ENCODE results near the gene LRRC4C. TPM values are rescaled to one million over a fixed set of nuclear protein-coding genes. Genes with fewer than 3 reads are reported as not detected.

The LRRC4C gene
- polyA plus RNA-seq, 1 donor from 2014 or later, result 24.3 TPM

DNA sequence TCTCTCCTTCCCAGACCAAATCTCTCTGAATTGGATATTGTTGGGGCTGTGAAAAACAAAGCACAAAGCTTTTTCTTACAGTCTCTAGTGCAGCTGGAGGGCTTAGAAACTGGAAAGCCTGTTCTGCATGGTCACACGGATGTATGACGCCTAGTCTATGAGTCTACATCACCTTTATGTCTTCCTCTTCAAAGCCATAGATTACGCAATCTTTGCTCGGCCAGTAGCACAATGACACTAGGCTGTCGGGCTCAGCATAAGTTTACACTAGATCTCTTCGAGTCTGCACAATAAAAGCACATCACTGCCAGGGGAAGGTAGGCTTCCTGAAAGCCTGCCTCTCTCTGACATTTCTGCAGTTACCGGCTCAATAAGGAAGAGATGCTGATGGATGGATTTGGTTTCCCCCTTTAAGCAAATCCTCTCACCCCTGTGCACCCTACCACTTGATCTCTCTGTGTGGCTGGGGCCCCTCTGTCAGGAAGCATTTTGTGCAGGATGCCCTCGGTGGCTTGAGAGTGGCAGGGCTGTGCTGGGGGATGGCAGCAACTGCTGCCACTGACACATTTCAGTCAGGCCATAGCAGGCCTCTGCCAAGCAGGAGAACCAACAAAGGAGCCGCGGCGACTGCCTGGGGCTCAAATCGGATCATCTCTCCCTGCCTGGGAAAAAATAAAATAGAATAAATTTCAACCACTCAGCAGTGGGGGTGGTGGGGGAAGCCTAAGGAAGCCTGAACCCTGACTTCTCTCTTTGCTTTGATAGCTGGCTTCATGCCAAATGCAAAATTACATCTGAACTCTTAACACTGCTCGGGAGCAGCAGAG lies 1272.8 kb downstream of the LRRC4C start:
- no peaks in the 10 kb centered on the region for H4K20me1 ChIP-seq (ENCODE audit: insufficient read depth)
- no peak overlapping the region for H3K9ac ChIP-seq (ENCODE audit: low read length)
- no peak overlapping the region for H3K4me3 ChIP-seq (ENCODE audit: low read length)
- H3F3A ChIP-seq (ENCODE audit: insufficient read depth, low read length, poor library complexity, severe bottlenecking), result no peaks in the 10 kb centered on the region
- no peaks in the 10 kb centered on the region for H3K27me3 ChIP-seq (ENCODE audit: insufficient read depth, low read depth, low read length)
- H3K36me3 ChIP-seq (ENCODE audit: insufficient read depth, low read length), result no peaks in the 10 kb centered on the region
- H3K9me2 ChIP-seq (ENCODE audit: insufficient read depth, low read length), result no peaks in the 10 kb centered on the region
- H2AFZ ChIP-seq (ENCODE audit: low read depth, low read length), result no peak overlapping the region
- no peak overlapping the region for H3K4me2 ChIP-seq (ENCODE audit: low read length)
- no peaks in the 10 kb centered on the region for H3K79me2 ChIP-seq (replicated peaks; ENCODE audit: insufficient read depth, low read length)
- no peak overlapping the region for H3K27ac ChIP-seq (ENCODE audit: low read length)
- H3K9me3 ChIP-seq (ENCODE audit: low read length), result no peaks in the 10 kb centered on the region
- TF ChIP-seq MXI1 (conservative IDR thresholded peaks at IDR 0.05; ENCODE audit: poor library complexity, severe bottlenecking) (no peak), RAD21 (conservative IDR thresholded peaks at IDR 0.05) (no peak), POLR2AphosphoS5 (IDR thresholded peaks at IDR 0.05) (no peak), EZH2 (IDR thresholded peaks at IDR 0.05; ENCODE audit: borderline replicate concordance, insufficient read depth, low read length, poor library complexity, severe bottlenecking) (no peak), TAF1 (IDR thresholded peaks at IDR 0.05; ENCODE audit: low read depth) (no peak), EP300 (conservative IDR thresholded peaks at IDR 0.05; ENCODE audit: poor library complexity, severe bottlenecking) (no peak), SMC3 (conservative IDR thresholded peaks at IDR 0.05; ENCODE audit: poor library complexity) (no peak)
- TF ChIP-seq, protein P1, sequence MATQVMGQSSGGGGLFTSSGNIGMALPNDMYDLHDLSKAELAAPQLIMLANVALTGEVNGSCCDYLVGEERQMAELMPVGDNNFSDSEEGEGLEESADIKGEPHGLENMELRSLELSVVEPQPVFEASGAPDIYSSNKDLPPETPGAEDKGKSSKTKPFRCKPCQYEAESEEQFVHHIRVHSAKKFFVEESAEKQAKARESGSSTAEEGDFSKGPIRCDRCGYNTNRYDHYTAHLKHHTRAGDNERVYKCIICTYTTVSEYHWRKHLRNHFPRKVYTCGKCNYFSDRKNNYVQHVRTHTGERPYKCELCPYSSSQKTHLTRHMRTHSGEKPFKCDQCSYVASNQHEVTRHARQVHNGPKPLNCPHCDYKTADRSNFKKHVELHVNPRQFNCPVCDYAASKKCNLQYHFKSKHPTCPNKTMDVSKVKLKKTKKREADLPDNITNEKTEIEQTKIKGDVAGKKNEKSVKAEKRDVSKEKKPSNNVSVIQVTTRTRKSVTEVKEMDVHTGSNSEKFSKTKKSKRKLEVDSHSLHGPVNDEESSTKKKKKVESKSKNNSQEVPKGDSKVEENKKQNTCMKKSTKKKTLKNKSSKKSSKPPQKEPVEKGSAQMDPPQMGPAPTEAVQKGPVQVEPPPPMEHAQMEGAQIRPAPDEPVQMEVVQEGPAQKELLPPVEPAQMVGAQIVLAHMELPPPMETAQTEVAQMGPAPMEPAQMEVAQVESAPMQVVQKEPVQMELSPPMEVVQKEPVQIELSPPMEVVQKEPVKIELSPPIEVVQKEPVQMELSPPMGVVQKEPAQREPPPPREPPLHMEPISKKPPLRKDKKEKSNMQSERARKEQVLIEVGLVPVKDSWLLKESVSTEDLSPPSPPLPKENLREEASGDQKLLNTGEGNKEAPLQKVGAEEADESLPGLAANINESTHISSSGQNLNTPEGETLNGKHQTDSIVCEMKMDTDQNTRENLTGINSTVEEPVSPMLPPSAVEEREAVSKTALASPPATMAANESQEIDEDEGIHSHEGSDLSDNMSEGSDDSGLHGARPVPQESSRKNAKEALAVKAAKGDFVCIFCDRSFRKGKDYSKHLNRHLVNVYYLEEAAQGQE (IDR thresholded peaks at IDR 0.05; ENCODE audit: borderline replicate concordance), result no peak
- TF ChIP-seq, protein P2, sequence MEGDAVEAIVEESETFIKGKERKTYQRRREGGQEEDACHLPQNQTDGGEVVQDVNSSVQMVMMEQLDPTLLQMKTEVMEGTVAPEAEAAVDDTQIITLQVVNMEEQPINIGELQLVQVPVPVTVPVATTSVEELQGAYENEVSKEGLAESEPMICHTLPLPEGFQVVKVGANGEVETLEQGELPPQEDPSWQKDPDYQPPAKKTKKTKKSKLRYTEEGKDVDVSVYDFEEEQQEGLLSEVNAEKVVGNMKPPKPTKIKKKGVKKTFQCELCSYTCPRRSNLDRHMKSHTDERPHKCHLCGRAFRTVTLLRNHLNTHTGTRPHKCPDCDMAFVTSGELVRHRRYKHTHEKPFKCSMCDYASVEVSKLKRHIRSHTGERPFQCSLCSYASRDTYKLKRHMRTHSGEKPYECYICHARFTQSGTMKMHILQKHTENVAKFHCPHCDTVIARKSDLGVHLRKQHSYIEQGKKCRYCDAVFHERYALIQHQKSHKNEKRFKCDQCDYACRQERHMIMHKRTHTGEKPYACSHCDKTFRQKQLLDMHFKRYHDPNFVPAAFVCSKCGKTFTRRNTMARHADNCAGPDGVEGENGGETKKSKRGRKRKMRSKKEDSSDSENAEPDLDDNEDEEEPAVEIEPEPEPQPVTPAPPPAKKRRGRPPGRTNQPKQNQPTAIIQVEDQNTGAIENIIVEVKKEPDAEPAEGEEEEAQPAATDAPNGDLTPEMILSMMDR (IDR thresholded peaks at IDR 0.05; ENCODE audit: poor library complexity, severe bottlenecking), result no peak

DNA sequence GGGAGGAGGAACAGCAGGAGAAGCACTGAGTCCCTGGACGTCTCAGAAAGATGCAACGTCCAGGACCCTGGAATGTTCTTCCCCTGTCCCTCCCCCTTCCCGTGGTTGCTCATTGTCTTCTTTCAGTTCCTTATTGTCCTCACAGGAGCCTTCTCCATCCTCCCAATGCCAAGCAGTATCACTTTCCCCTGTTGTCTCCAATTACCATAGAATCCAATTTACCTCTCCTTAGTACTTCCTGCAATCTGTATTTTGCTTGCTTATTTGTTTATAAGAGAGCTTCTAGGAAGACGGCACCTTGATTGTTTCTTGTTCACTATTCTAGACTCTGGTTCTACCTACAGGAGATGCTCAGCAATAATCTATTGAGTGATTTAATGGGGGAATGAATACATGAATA lies 1273.7 kb downstream of the LRRC4C start:
- Histone ChIP-seq H3K9me2 (ENCODE audit: insufficient read depth, low read length) (no peaks in the 10 kb centered on the region), H4K20me1 (ENCODE audit: insufficient read depth) (no peaks in the 10 kb centered on the region), H2AFZ (ENCODE audit: low read depth, low read length) (no peak overlapping the region), H3K9me3 (ENCODE audit: low read length) (no peaks in the 10 kb centered on the region), H3K27me3 (ENCODE audit: insufficient read depth, low read depth, low read length) (no peaks in the 10 kb centered on the region), H3K4me3 (ENCODE audit: low read length) (no peak overlapping the region), H3K27ac (ENCODE audit: low read length) (no peak overlapping the region), H3K9ac (ENCODE audit: low read length) (no peak overlapping the region), H3K4me2 (ENCODE audit: low read length) (no peak overlapping the region), H3K79me2 (replicated peaks; ENCODE audit: insufficient read depth, low read length) (no peaks in the 10 kb centered on the region), H3K36me3 (ENCODE audit: insufficient read depth, low read length) (no peaks in the 10 kb centered on the region), H3F3A (ENCODE audit: insufficient read depth, low read length, poor library complexity, severe bottlenecking) (no peaks in the 10 kb centered on the region)
- TF ChIP-seq POLR2AphosphoS5 (IDR thresholded peaks at IDR 0.05), result no peak
- TF ChIP-seq TAF1 (IDR thresholded peaks at IDR 0.05; ENCODE audit: low read depth), result no peak
- no peak for TF ChIP-seq EP300 (conservative IDR thresholded peaks at IDR 0.05; ENCODE audit: poor library complexity, severe bottlenecking)
- TF ChIP-seq EZH2 (IDR thresholded peaks at IDR 0.05; ENCODE audit: borderline replicate concordance, insufficient read depth, low read length, poor library complexity, severe bottlenecking), result no peak
- TF ChIP-seq, protein P2 (IDR thresholded peaks at IDR 0.05; ENCODE audit: poor library complexity, severe bottlenecking), result no peak
- TF ChIP-seq MXI1 (conservative IDR thresholded peaks at IDR 0.05; ENCODE audit: poor library complexity, severe bottlenecking), result no peak
- TF ChIP-seq RAD21 (conservative IDR thresholded peaks at IDR 0.05), result no peak
- no peak for TF ChIP-seq SMC3 (conservative IDR thresholded peaks at IDR 0.05; ENCODE audit: poor library complexity)
- TF ChIP-seq, protein P1 (IDR thresholded peaks at IDR 0.05; ENCODE audit: borderline replicate concordance), result no peak

Measured in neural cell (in vitro differentiated cells).